WTC11 (cell line): ENCODE results near the gene CENPK. TPM values are rescaled to one million over a fixed set of nuclear protein-coding genes. Genes with fewer than 3 reads are reported as not detected.

Experiments used
- ATAC-seq: fragments of 200-7000 bp; cut with Tn5 transposase; 2 replicates; pipeline ENCODE4 v1.10.0; 2021; ENCODE audit warnings: mild to moderate bottlenecking, moderate library complexity
- Bru-seq: library from RNA; stranded (reverse); fragments of 400-500 nt; gene quantifications from one replicate; lab custom pipeline; 2021; lab: Mats Ljungman, UMichigan
- CTCF ChIA-PET: fragments of 300-600 bp; sonication (Branson Sonifier 250); formaldehyde crosslinking; loops from one replicate; lab custom pipeline; 2021; ENCODE audit warnings: antibody characterized with exemption; lab: Charles Lee
- POLR2A ChIA-PET: fragments of 350-600 bp; sonication (Branson Sonifier 250); formaldehyde crosslinking; loops from one replicate; lab custom pipeline; 2021; ENCODE audit warnings: antibody characterized with exemption; lab: Charles Lee
- DNase-seq: peaks from one replicate; pipeline ENCODE4 v3.0.0; 2021; ENCODE audit warnings: low spot score
- H3K27ac Mint-ChIP-seq: 2 replicates; pipeline ENCODE4 v1.8.0; 2021; ENCODE audit warnings: mixed read lengths
- H3K27me3 Mint-ChIP-seq: 2 replicates; pipeline ENCODE4 v1.8.0; 2021; ENCODE audit warnings: low read depth, mild to moderate bottlenecking, moderate library complexity, mixed read lengths
- H3K36me3 Mint-ChIP-seq: 2 replicates; pipeline ENCODE4 v1.8.0; 2021; ENCODE audit warnings: mixed read lengths
- H3K4me1 Mint-ChIP-seq: 2 replicates; pipeline ENCODE4 v1.8.0; 2022; ENCODE audit warnings: mixed read lengths
- H3K4me3 Mint-ChIP-seq: 2 replicates; pipeline ENCODE4 v1.8.0; 2021; ENCODE audit warnings: mild to moderate bottlenecking, moderate library complexity, mixed read lengths
- H3K9me3 Mint-ChIP-seq: 2 replicates; pipeline ENCODE4 v1.8.0; 2021; ENCODE audit warnings: mixed read lengths
- ARID4B ChIP-seq: sonication (generic); formaldehyde crosslinking; IDR thresholded peaks from 2 replicates; pipeline ENCODE4 v1.8.0; 2023; ENCODE audit warnings: missing genetic modification reagents, mild to moderate bottlenecking, borderline replicate concordance
- ATF1 ChIP-seq: sonication (generic); formaldehyde crosslinking; IDR thresholded peaks from 2 replicates; pipeline ENCODE4 v1.8.1; 2023; ENCODE audit warnings: mild to moderate bottlenecking, moderate library complexity, missing genetic modification reagents
- ATF2 ChIP-seq: sonication (generic); formaldehyde crosslinking; IDR thresholded peaks from 2 replicates; pipeline ENCODE4 v1.8.1; 2022; ENCODE audit warnings: low read depth, missing genetic modification reagents, borderline replicate concordance
- ATF3 ChIP-seq: sonication (generic); formaldehyde crosslinking; conservative IDR thresholded peaks from 2 replicates; pipeline ENCODE4 v1.8.1; 2022; ENCODE audit warnings: mild to moderate bottlenecking, missing genetic modification reagents
- E2F1 ChIP-seq: sonication (generic); formaldehyde crosslinking; IDR thresholded peaks from 2 replicates; pipeline ENCODE4 v1.8.0; 2022; ENCODE audit warnings: mild to moderate bottlenecking, missing genetic modification reagents
- E2F5 ChIP-seq: sonication (generic); formaldehyde crosslinking; IDR thresholded peaks from 2 replicates; pipeline ENCODE4 v1.8.1; 2022; ENCODE audit warnings: mild to moderate bottlenecking, moderate library complexity, missing genetic modification reagents
- EMX1 ChIP-seq: fragments of 250-450 bp; sonication (Bioruptor Pico); IDR thresholded peaks from 2 replicates; pipeline ENCODE4 v1.8.0; 2021; ENCODE audit warnings: mild to moderate bottlenecking
- ERG ChIP-seq: fragments of 250-450 bp; sonication (Bioruptor Pico); IDR thresholded peaks from 2 replicates; pipeline ENCODE4 v1.8.0; 2021; ENCODE audit warnings: mild to moderate bottlenecking
- MLX ChIP-seq: sonication (generic); formaldehyde crosslinking; IDR thresholded peaks from 2 replicates; pipeline ENCODE4 v1.8.1; 2023; ENCODE audit warnings: mild to moderate bottlenecking, missing genetic modification reagents, moderate library complexity
- NFATC4 ChIP-seq: fragments of 250-450 bp; sonication (Bioruptor Pico); IDR thresholded peaks from 2 replicates; pipeline ENCODE4 v1.9.0; 2021; ENCODE audit warnings: mild to moderate bottlenecking
- NFE2L1 ChIP-seq: sonication (generic); formaldehyde crosslinking; IDR thresholded peaks from 2 replicates; pipeline ENCODE4 v1.8.1; 2023; ENCODE audit warnings: missing genetic modification reagents
- PREB ChIP-seq: sonication (generic); formaldehyde crosslinking; IDR thresholded peaks from 2 replicates; pipeline ENCODE4 v1.8.1; 2022; ENCODE audit warnings: mild to moderate bottlenecking, missing genetic modification reagents, moderate library complexity, borderline replicate concordance
- TEAD4 ChIP-seq: sonication (generic); formaldehyde crosslinking; IDR thresholded peaks from 2 replicates; pipeline ENCODE4 v1.8.0; 2022; ENCODE audit warnings: mild to moderate bottlenecking, missing genetic modification reagents
- TP53 ChIP-seq: sonication (generic); formaldehyde crosslinking; IDR thresholded peaks from 2 replicates; pipeline ENCODE4 v1.8.1; 2023; ENCODE audit warnings: mild to moderate bottlenecking, missing genetic modification reagents
- ZBTB21 ChIP-seq: sonication (generic); formaldehyde crosslinking; IDR thresholded peaks from 2 replicates; pipeline ENCODE4 v1.8.1; 2023; ENCODE audit warnings: mild to moderate bottlenecking, missing genetic modification reagents, borderline replicate concordance
- ZNF219 ChIP-seq: sonication (generic); formaldehyde crosslinking; IDR thresholded peaks from 2 replicates; pipeline ENCODE4 v1.8.0; 2023; ENCODE audit warnings: missing genetic modification reagents, mild to moderate bottlenecking, borderline replicate concordance
- ZNF232 ChIP-seq: sonication (generic); formaldehyde crosslinking; IDR thresholded peaks from 2 replicates; pipeline ENCODE4 v1.8.0; 2022; ENCODE audit warnings: mild to moderate bottlenecking, missing genetic modification reagents
- ZNF425 ChIP-seq: fragments of 250-450 bp; sonication (Bioruptor Pico); conservative IDR thresholded peaks from 2 replicates; pipeline ENCODE4 v1.9.0; 2021; ENCODE audit warnings: mild to moderate bottlenecking
- long read RNA-seq, 3 experiments: library from RNA in 1 of 3; library from capped mRNA in 1 of 3; library from polyadenylated mRNA in 1 of 3; unstranded in 2 of 3; stranded (forward) in 1 of 3; transcript quantifications; one replicate each; pipeline ENCODE4 v2.0.0, GENCODE V29; 2021
- total RNA-seq: library from RNA; stranded (reverse); gene quantifications from 3 replicates; pipeline ENCODE4 v1.2.3, GENCODE V29; 2021

CENPK gene
- total RNA-seq (33.8 to 37.5 TPM (median 36.6 TPM) in 3 replicates), Bru-seq, nascent RNA (percentile 92 among the genes with signal in this experiment)
- long read RNA-seq, experiment 1, transcript CENPK-215 (11 exons, 1,697 nt) = minor isoform, 21 of 160 reads
- long read RNA-seq, experiment 1, transcript CENPK-202 (11 exons, 1,734 nt) = major isoform, 71 of 160 reads
- long read RNA-seq, experiment 1, transcript CENPK-208 (11 exons, 1,586 nt) = minor isoform, 7 of 160 reads
- long read RNA-seq, experiment 1, partial matches to known transcripts = 7 of 160 reads
- long read RNA-seq, experiment 1, other reads (novel, unspliced or antisense) = 49 of 160 reads
- long read RNA-seq, experiment 2, transcript CENPK-215 (11 exons, 1,697 nt) = minor isoform, 5 of 37 reads
- long read RNA-seq, experiment 2, transcript CENPK-202 (11 exons, 1,734 nt) = major isoform, 14 of 37 reads
- long read RNA-seq, experiment 2, partial matches to known transcripts = 5 of 37 reads
- long read RNA-seq, experiment 2, other reads (novel, unspliced or antisense) = 12 of 37 reads
- long read RNA-seq, experiment 3, transcript CENPK-215 (11 exons, 1,697 nt) = minor isoform, 47 of 323 reads
- long read RNA-seq, experiment 3, transcript CENPK-202 (11 exons, 1,734 nt) = major isoform, 157 of 323 reads
- long read RNA-seq, experiment 3, transcript CENPK-208 (11 exons, 1,586 nt) = minor isoform, 16 of 323 reads
- long read RNA-seq, experiment 3, transcript CENPK-211 (10 exons, 1,040 nt) = minor isoform, 6 of 323 reads
- long read RNA-seq, experiment 3, partial matches to known transcripts = 20 of 323 reads
- long read RNA-seq, experiment 3, other reads (novel, unspliced or antisense) = 74 of 323 reads

GRCh38 chr5:65562731-65563701, at the start of gene CENPK, which contains the start of gene PPWD1:
Gene CENPK (minus strand): TSS chr5:65563168. CDS start chr5:65554907, 8,261 bp downstream.
Gene PPWD1 (plus strand): TSS chr5:65563296. CDS start chr5:65563311, 15 bp downstream.
- peak; percentile 100 for ATAC-seq
- DNase-seq = peak; percentile 96
- H3K27me3 Mint-ChIP-seq = no peaks in the 10 kb centered on the region
- H3K36me3 Mint-ChIP-seq = peaks cover 8% of the 10 kb centered on the region
- ChIA-PET POLR2A (interaction anchor here (1.0 to 1.3 kb wide), 2 partner anchors 56 to 63 kb away, joined by 4 to 6 read pairs; no protein-coding TSS in a partner anchor), CTCF (interaction anchor here (0.6 kb wide), 1 partner anchor 80 kb away, joined by 4 read pairs; no protein-coding TSS in a partner anchor)
- H3K27ac Mint-ChIP-seq = peak within 1 kb of the TSS; percentile 100
- peaks cover 17% of the 10 kb centered on the region for H3K4me1 Mint-ChIP-seq
- H3K9me3 Mint-ChIP-seq = no peaks in the 10 kb centered on the region
- peak within 1 kb of the TSS; percentile 100 for H3K4me3 Mint-ChIP-seq
- no peak for TF ChIP-seq ZBTB21 (CRISPR knock-in tag)
- TF ChIP-seq NFATC4 = no peak
- TF ChIP-seq TEAD4 (CRISPR knock-in tag) = no peak
- no peak for TF ChIP-seq ERG (CRISPR knock-in tag)
- TF ChIP-seq EMX1 = no peak
- TF ChIP-seq ARID4B (CRISPR knock-in tag) = no peak; the same call in 1 of the 2 replicates
- TF ChIP-seq ATF3 (CRISPR knock-in tag) = no peak
- TF ChIP-seq ATF2 (CRISPR knock-in tag) = no peak
- TF ChIP-seq E2F1 = 0 out of 2 replicates have a peak, but pooled peaks have one; percentile 32
- TF ChIP-seq ZNF425 (CRISPR knock-in tag) = no peak
- TF ChIP-seq ATF1 (CRISPR knock-in tag) = no peak
- TF ChIP-seq NFE2L1 (CRISPR knock-in tag) = peak; percentile 48; the same call in 1 of the 2 replicates
- TF ChIP-seq TP53 = no peak
- TF ChIP-seq MLX (CRISPR knock-in tag) = no peak
- TF ChIP-seq PREB (CRISPR knock-in tag) = no peak
- peak; percentile 98 for TF ChIP-seq E2F5 (CRISPR knock-in tag)
- no peak for TF ChIP-seq ZNF219 (CRISPR knock-in tag)
- TF ChIP-seq ZNF232 (CRISPR knock-in tag) = no peak
